GM13977 (cell line): ENCODE results near the gene LATS2.

Experiments used
- DNase-seq: peaks from one replicate; pipeline ENCODE4 v3.0.0; 2012; ENCODE audit warnings: low spot score
- CTCF ChIP-seq: IDR thresholded peaks from 2 replicates; pipeline ENCODE4 v1.5.1; 2012; ENCODE audit warnings: mild to moderate bottlenecking, control low read depth; ENCODE audit not compliant: insufficient read depth; ENCODE audit errors: extremely low read depth, missing control alignments
- in situ Hi-C: fragments of 300-500 bp; cut with MboI; formaldehyde crosslinking; loops from one replicate; pipeline ENCODE4 v1.12.0; 2022; ENCODE audit warnings: low sequenced_read_pairs, low pct_unique_long_range_greater_than_20kb, mixed read lengths, inconsistent platforms; ENCODE audit not compliant: unreplicated experiment

Gene LATS2

DNA sequence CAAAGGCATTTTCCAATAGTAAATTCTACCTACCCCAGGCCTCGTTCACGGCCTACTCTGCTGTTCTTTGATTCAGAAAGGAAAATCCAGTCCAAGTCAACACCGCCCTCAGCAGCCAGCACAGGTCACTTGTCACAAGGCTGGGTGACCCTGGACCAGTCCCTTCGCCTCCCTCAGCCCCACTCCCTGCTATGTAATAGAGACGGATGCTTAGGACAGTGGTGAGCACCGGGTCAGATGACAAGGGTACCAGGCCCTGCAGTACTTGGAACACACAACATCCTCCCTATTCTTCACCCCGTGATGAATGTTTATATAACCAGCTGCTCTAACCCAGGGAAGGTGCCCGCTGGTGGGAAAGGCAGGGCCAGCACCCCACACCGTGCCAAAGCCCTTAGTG is 14.3 kb downstream of the LATS2 start:
- DNase-seq = no peak
- in situ Hi-C loops = no loop called here
- TF ChIP-seq CTCF = no peak

DNA sequence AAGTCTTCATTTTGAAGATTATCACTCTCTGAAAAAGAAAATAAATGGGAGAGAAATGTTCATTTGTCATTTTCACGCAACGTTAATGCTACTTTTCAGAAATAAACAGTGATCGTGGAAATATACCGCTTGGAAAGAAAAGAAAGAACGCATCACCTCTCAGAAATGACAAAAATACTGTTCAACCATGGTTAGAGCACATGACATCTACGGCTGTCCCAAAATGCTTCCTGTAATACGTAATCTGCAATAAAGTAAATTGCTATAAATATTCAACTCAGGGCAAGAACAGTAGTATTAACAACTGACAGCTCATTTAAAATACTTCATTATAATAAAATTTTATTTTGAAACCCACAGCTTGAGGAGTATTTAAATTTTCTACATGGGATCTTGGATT is 15.2 kb downstream of the LATS2 start:
- in situ Hi-C loops = no loop called here
- TF ChIP-seq CTCF = no peak
- DNase-seq = no peak

DNA sequence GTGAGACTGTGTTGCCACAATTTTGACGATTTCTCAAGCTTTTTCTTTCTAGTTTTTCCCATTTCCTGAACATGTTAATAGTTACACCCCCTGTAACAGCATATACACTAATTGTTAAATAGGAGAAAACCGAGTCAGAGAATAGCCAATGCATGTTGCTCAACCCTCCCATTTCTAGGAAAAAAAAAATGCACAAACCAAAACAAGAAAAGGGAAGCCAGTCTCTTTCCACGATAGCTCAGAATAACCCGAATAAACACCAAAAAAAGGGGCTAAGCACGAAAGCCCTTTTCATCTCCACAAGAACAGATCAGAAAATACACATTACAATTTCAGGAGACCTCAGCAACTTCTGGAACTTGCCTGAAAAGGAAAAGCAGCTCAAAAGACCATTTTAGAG is 16.3 kb downstream of the LATS2 start:
- no peak for DNase-seq
- TF ChIP-seq CTCF = no peak
- in situ Hi-C loops = no loop called here

GRCh38 chr13:21043898-21044297 is 17.5 kb downstream of the LATS2 start:
- TF ChIP-seq CTCF = no peak
- DNase-seq = no peak
- in situ Hi-C loops = no loop called here

DNA sequence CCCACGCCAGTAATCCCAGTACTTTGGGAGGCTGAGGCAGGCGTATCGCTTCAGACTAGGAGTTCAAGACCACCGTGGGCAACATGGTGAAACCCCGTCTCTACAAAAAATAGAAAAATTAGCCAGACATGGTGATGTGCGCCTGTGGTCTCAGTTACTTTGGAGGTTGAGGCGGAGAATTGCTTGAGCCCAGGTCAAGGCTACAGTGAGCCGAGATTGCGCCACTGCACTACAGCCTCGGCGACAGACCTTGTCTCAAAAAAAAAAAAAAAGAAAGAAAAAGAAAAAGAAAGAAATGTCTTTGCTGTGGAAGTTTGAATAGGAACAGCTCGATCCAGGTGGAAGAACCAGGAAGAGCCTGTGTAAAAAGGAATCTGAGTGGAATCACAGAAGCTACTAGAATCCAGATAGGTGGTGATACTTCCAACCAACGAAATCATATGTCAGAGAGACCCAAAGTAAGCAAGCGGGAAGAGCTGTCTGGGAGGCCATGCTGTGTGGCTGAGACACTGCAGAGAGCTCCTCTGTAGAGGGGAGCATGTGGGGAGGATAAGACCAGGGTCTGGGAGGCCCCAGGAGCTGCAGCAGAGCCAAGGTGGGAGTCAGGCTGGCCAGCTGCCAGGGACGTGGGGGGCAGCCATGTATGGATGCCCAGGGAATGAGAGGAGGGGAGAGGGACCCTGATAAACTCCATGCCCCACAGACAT is 21.1 kb downstream of the LATS2 start:
- DNase-seq = no peak
- no peak for TF ChIP-seq CTCF
- in situ Hi-C loops = no loop called here

DNA sequence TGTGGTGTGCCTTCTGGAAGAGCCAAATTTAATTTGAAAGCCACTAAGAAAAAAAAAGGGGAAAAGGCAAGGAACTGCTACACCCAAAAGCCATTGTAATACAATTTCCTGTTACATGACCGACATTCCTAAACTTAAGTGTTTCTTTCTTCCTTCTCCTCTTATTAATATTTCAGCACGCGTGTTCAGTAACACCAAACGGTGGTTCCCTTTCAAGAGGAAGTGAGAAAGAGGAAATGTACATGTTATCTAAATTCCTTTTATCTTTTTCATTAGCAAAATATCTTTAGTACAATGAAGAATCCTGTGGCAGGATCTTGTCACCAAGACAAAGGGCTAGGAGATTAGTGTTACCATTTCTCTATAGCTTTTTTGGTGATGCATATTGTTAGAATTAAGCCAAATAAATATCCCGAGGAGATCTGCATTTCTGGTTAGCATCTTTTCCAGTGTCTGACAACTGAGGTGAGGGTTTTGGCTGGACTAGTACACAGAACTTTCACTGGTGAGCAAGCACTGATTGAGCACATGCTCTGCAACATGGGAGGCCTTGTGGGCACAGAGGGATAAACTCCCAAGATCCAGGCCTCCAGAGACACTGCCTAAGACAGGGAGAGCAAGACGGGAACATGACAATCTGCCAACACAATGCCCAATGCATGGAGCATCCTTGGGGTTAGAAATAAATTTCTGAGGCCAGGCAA is 22.1 kb downstream of the LATS2 start:
- in situ Hi-C loops = no loop called here
- no peak for DNase-seq
- no peak for TF ChIP-seq CTCF
